HEK293 (cell line): ENCODE results near the gene NPAT.

Experiments used
- GFI1B ChIP-seq: fragments of 450-650 bp; formaldehyde crosslinking; IDR thresholded peaks from 2 replicates; pipeline ENCODE4 v1.5.1; 2016; ENCODE audit warnings: missing biosample characterization, missing genetic modification characterization
- SETDB1 ChIP-seq: IDR thresholded peaks from one replicate; pipeline ENCODE4 v1.6.1; 2017; ENCODE audit warnings: mild to moderate bottlenecking, low read length, moderate library complexity, mixed read lengths; ENCODE audit not compliant: insufficient read length
- ZNF121 ChIP-seq: fragments of 450-650 bp; formaldehyde crosslinking; IDR thresholded peaks from 2 replicates; pipeline ENCODE4 v1.5.1; 2016; ENCODE audit warnings: missing biosample characterization, missing genetic modification characterization
- ZNF2 ChIP-seq: fragments of 450-650 bp; formaldehyde crosslinking; IDR thresholded peaks from 2 replicates; pipeline ENCODE4 v1.5.1; 2016; ENCODE audit warnings: missing biosample characterization, missing genetic modification characterization
- ZNF629 ChIP-seq: fragments of 450-650 bp; formaldehyde crosslinking; IDR thresholded peaks from 2 replicates; pipeline ENCODE4 v1.5.1; 2017; ENCODE audit warnings: missing biosample characterization, missing genetic modification characterization
- ZNF777 ChIP-seq: fragments of 450-650 bp; formaldehyde crosslinking; IDR thresholded peaks from 2 replicates; pipeline ENCODE4 v1.5.1; 2017; ENCODE audit warnings: missing biosample characterization, missing genetic modification characterization, borderline replicate concordance
- TF ChIP-seq, protein P1 (sequence below): fragments of 450-650 bp; formaldehyde crosslinking; IDR thresholded peaks from 2 replicates; pipeline ENCODE4 v1.5.1; 2016; ENCODE audit warnings: missing biosample characterization, missing genetic modification characterization

DNA sequence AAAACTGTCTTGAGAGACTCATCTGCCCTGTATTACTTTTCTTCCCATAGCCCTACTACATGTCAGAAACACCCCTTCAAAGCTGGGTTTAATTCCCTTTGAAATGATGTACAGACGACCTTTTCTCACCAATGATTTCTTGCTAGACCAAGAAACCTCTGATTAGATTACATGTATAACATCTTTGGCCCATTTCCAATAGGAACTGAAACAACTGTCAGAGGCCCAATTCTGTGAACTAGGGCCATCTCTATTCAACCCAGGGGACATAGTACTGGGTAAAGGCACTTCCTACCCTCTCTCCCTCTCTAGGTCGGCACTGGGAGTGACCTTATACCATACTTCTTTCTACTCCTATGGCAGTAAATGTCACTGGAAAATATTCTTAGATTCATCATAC lies 19.4 kb downstream of the NPAT start:
- TF ChIP-seq SETDB1 (no peak), ZNF777 (tag by site-specific recombination) (no peak), GFI1B (tag by site-specific recombination) (no peak), ZNF121 (no peak), ZNF2 (no peak), ZNF629 (tag by site-specific recombination) (no peak)
- TF ChIP-seq, protein P1, sequence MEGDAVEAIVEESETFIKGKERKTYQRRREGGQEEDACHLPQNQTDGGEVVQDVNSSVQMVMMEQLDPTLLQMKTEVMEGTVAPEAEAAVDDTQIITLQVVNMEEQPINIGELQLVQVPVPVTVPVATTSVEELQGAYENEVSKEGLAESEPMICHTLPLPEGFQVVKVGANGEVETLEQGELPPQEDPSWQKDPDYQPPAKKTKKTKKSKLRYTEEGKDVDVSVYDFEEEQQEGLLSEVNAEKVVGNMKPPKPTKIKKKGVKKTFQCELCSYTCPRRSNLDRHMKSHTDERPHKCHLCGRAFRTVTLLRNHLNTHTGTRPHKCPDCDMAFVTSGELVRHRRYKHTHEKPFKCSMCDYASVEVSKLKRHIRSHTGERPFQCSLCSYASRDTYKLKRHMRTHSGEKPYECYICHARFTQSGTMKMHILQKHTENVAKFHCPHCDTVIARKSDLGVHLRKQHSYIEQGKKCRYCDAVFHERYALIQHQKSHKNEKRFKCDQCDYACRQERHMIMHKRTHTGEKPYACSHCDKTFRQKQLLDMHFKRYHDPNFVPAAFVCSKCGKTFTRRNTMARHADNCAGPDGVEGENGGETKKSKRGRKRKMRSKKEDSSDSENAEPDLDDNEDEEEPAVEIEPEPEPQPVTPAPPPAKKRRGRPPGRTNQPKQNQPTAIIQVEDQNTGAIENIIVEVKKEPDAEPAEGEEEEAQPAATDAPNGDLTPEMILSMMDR (tag by site-specific recombination), result no peak
